HepG2 (cell line): Measurements from ENCODE around the gene MFAP4. TPM values are rescaled to one million over a fixed set of nuclear protein-coding genes. Genes with fewer than 3 reads are reported as not detected.

ENCODE experiments used
- CCDC6 ChIP-seq: sonication (generic); formaldehyde crosslinking; IDR thresholded peaks from 2 replicates; pipeline ENCODE4 v1.8.1; 2022; ENCODE audit warnings: mild to moderate bottlenecking, missing genetic modification reagents, moderate library complexity
- ESRRA ChIP-seq: sonication (generic); formaldehyde crosslinking; IDR thresholded peaks from 2 replicates; pipeline ENCODE4 v1.5.1; 2020; ENCODE audit warnings: mild to moderate bottlenecking, low read depth, missing genetic modification reagents
- ETV5 ChIP-seq: IDR thresholded peaks from 2 replicates; pipeline ENCODE4 v1.6.1; 2018; ENCODE audit warnings: missing biosample characterization, missing genetic modification reagents, inconsistent platforms, borderline replicate concordance
- FOXK1 ChIP-seq: sonication (generic); formaldehyde crosslinking; IDR thresholded peaks from 2 replicates; pipeline ENCODE4 v1.4.0; 2020; ENCODE audit warnings: low read depth, missing genetic modification reagents, borderline replicate concordance
- GABPB1 ChIP-seq: IDR thresholded peaks from 2 replicates; pipeline ENCODE4 v1.6.1; 2016; ENCODE audit warnings: mild to moderate bottlenecking, missing genetic modification reagents, moderate library complexity, missing compliant biosample characterization
- GTF3A ChIP-seq: sonication (generic); formaldehyde crosslinking; conservative IDR thresholded peaks from 2 replicates; pipeline ENCODE4 v1.4.0; 2020; ENCODE audit warnings: mild to moderate bottlenecking, missing genetic modification reagents
- HNRNPLL ChIP-seq: fragments of 200-400 bp; formaldehyde crosslinking; IDR thresholded peaks from 2 replicates; pipeline ENCODE4 v1.6.1; 2017; ENCODE audit warnings: mild to moderate bottlenecking, low read depth, low read length; ENCODE audit not compliant: poor library complexity, severe bottlenecking
- HOXA7 ChIP-seq: sonication (generic); formaldehyde crosslinking; IDR thresholded peaks from 2 replicates; pipeline ENCODE4 v1.8.1; 2022; ENCODE audit warnings: mild to moderate bottlenecking, missing genetic modification reagents, moderate library complexity
- MIER3 ChIP-seq: IDR thresholded peaks from 2 replicates; pipeline ENCODE4 v1.6.1; 2016; ENCODE audit warnings: missing compliant biosample characterization, borderline replicate concordance
- RBFOX2 ChIP-seq: fragments of 200-400 bp; formaldehyde crosslinking; IDR thresholded peaks from 2 replicates; pipeline ENCODE4 v1.6.1; 2017; ENCODE audit warnings: low read depth, mild to moderate bottlenecking, low read length
- RFX5 ChIP-seq: IDR thresholded peaks from 2 replicates; pipeline ENCODE4 v1.6.1; 2011; ENCODE audit warnings: low read depth, low read length, improper control_type of control experiment
- SIX4 ChIP-seq: sonication (generic); formaldehyde crosslinking; IDR thresholded peaks from 2 replicates; pipeline ENCODE4 v1.4.0; 2020; ENCODE audit warnings: missing genetic modification reagents
- SMAD3 ChIP-seq: sonication (generic); formaldehyde crosslinking; IDR thresholded peaks from 2 replicates; pipeline ENCODE4 v1.4.0; 2020; ENCODE audit warnings: missing genetic modification reagents
- SP1 ChIP-seq, 2 experiments: fragments of 450-650 bp in 1 of 2; sonication (generic) in 1 of 2; formaldehyde crosslinking in 1 of 2; IDR thresholded peaks; 2 replicates each; pipeline versions ENCODE4 v1.4.0 to v1.6.1; 2016 to 2020; ENCODE audit warnings: missing genetic modification reagents in 1 of 2
- TCF7L2 ChIP-seq: IDR thresholded peaks from 2 replicates; pipeline ENCODE4 v1.6.1; 2011; ENCODE audit warnings: mild to moderate bottlenecking, low read depth, low read length, moderate library complexity
- TGIF2 ChIP-seq: IDR thresholded peaks from 2 replicates; pipeline ENCODE4 v1.6.1; 2016; ENCODE audit warnings: control low read depth, missing compliant biosample characterization
- ZFP62 ChIP-seq: sonication (generic); formaldehyde crosslinking; IDR thresholded peaks from 2 replicates; pipeline ENCODE4 v1.4.0; 2020; ENCODE audit warnings: missing genetic modification reagents
- ZNF10 ChIP-seq: sonication (generic); formaldehyde crosslinking; IDR thresholded peaks from 2 replicates; pipeline ENCODE4 v1.4.0; 2020; ENCODE audit warnings: mild to moderate bottlenecking, low read depth, missing genetic modification reagents, borderline replicate concordance
- ZNF224 ChIP-seq: sonication (generic); formaldehyde crosslinking; IDR thresholded peaks from 2 replicates; pipeline ENCODE4 v1.5.0; 2020; ENCODE audit warnings: mild to moderate bottlenecking, missing genetic modification reagents
- ZNF670 ChIP-seq: sonication (generic); formaldehyde crosslinking; IDR thresholded peaks from 2 replicates; pipeline ENCODE4 v1.8.0; 2022; ENCODE audit warnings: mild to moderate bottlenecking, missing genetic modification reagents, borderline replicate concordance
- ZNF773 ChIP-seq: sonication (generic); formaldehyde crosslinking; IDR thresholded peaks from 2 replicates; pipeline ENCODE4 v1.4.0; 2020; ENCODE audit warnings: missing genetic modification reagents, borderline replicate concordance
- polyA plus RNA-seq, 8 experiments: library from polyadenylated mRNA; depleted of rRNA in 3 of 8; stranded (reverse) in 7 of 8; unstranded in 1 of 8; fragments of >200 nt; fragmentation: Illumina TruSeq in 4 of 8; extraction: Trizol in 4 of 8; gene quantifications; 2 replicates each; pipeline versions ENCODE4 v1.2.1 to v1.2.3, GENCODE V29; 2011 to 2016; ENCODE audit warnings: low read depth in 4 of 8, missing spikeins in 1 of 8, mixed read lengths in 1 of 8; ENCODE audit not compliant: insufficient read depth in 1 of 8
- total RNA-seq, 5 experiments: library from RNA; depleted of rRNA; stranded (reverse); fragments of >200 nt; fragmentation: Illumina TruSeq; extraction: Trizol; gene quantifications; 2 replicates each; pipeline ENCODE4 v1.2.3, GENCODE V29; 2016; ENCODE audit warnings: low read depth in 1 of 5
- TF ChIP-seq, protein P1 (sequence below): sonication (generic); formaldehyde crosslinking; IDR thresholded peaks from 2 replicates; pipeline ENCODE4 v1.4.0; 2020; ENCODE audit warnings: missing genetic modification reagents, borderline replicate concordance
- TF ChIP-seq, protein P2 (sequence below): sonication (generic); formaldehyde crosslinking; IDR thresholded peaks from 2 replicates; pipeline ENCODE4 v1.5.1; 2020; ENCODE audit warnings: missing genetic modification reagents, mild to moderate bottlenecking, borderline replicate concordance
- TF ChIP-seq, protein P3 (sequence below): sonication (generic); formaldehyde crosslinking; IDR thresholded peaks from 2 replicates; pipeline ENCODE4 v1.8.1; 2023; ENCODE audit warnings: missing genetic modification reagents, mild to moderate bottlenecking, borderline replicate concordance
- TF ChIP-seq, protein P4 (sequence below): sonication (generic); formaldehyde crosslinking; IDR thresholded peaks from 2 replicates; pipeline ENCODE4 v1.5.1; 2020; ENCODE audit warnings: mild to moderate bottlenecking, missing genetic modification reagents, borderline replicate concordance

Gene MFAP4
- total and polyA plus RNA-seq, 2 of the 13 experiments (the other 11 are each of a cell fraction or from before 2014, with no cell fraction given), result 0.08 TPM; not detected in 1

DNA sequence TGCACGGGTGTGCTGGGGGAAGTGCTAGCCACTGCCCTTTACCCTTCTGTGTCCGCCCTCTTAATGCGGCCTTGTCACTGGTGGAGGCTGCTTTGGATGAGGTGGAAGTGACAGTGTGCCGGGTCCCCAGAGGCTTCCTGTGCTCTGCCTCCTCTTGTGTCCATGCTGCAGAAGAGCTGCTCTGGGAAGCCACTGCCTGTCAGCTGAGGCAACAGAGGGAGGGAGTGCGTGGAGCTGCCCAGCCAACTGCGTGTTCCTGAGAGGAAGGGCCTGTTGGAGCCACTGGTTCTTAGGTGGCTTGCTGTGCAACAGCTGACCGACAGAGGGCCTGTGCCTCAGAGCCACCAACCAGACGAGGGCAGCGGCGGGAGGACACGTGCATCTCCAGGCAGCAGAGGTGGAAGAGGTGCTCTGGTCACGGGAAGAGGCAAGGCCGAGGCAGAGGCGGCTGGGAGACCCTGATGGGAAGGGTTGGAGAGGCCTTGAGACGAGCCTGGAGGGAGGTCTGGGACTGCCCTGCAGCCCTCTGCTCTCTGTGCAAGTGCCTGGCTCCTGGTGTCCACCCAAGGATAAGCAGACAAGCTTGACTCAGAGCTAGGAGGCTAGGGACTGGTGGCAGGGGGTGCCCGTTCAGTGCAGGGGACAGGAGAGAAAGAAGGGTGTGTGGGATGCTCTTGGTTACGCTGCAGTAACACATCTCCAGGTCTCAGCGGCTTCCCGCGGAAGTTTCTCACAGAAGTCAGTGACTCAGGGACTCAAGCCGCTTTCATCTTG lies 49.9 kb downstream of the MFAP4 start (continued):
- TF ChIP-seq ZFP62 (CRISPR knock-in tag), result no peak
- TF ChIP-seq SIX4 (CRISPR knock-in tag), result no peak
- TF ChIP-seq ZNF670, result no peak
- peak; percentile 60; the same call in 1 of the 2 replicates for TF ChIP-seq GABPB1 (CRISPR knock-in tag)
- peak; percentile 45 for TF ChIP-seq RBFOX2
- TF ChIP-seq, protein P1, sequence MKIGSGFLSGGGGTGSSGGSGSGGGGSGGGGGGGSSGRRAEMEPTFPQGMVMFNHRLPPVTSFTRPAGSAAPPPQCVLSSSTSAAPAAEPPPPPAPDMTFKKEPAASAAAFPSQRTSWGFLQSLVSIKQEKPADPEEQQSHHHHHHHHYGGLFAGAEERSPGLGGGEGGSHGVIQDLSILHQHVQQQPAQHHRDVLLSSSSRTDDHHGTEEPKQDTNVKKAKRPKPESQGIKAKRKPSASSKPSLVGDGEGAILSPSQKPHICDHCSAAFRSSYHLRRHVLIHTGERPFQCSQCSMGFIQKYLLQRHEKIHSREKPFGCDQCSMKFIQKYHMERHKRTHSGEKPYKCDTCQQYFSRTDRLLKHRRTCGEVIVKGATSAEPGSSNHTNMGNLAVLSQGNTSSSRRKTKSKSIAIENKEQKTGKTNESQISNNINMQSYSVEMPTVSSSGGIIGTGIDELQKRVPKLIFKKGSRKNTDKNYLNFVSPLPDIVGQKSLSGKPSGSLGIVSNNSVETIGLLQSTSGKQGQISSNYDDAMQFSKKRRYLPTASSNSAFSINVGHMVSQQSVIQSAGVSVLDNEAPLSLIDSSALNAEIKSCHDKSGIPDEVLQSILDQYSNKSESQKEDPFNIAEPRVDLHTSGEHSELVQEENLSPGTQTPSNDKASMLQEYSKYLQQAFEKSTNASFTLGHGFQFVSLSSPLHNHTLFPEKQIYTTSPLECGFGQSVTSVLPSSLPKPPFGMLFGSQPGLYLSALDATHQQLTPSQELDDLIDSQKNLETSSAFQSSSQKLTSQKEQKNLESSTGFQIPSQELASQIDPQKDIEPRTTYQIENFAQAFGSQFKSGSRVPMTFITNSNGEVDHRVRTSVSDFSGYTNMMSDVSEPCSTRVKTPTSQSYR (CRISPR knock-in tag), result 0 out of 2 replicates have a peak, but pooled peaks have one; percentile 14
- TF ChIP-seq ZNF224 (CRISPR knock-in tag), result 0 out of 2 replicates have a peak, but pooled peaks have one; percentile 86
- no peak; the same call in 1 of the 2 replicates for TF ChIP-seq MIER3 (CRISPR knock-in tag)
- no peak for TF ChIP-seq HOXA7
- 0 out of 2 replicates have a peak, but pooled peaks have one; percentile 37 for TF ChIP-seq ESRRA (CRISPR knock-in tag)
- TF ChIP-seq FOXK1, result no peak
- peak; percentile 84 for TF ChIP-seq TGIF2
- TF ChIP-seq TCF7L2, result no peak
- TF ChIP-seq ETV5 (CRISPR knock-in tag), result no peak; the same call in 1 of the 2 replicates
- TF ChIP-seq RFX5, result peak; percentile 82
- peak; percentile 56 for TF ChIP-seq HNRNPLL
- TF ChIP-seq ZNF773 (CRISPR knock-in tag), result 0 out of 2 replicates have a peak, but pooled peaks have one; percentile 66
- TF ChIP-seq, protein P2, sequence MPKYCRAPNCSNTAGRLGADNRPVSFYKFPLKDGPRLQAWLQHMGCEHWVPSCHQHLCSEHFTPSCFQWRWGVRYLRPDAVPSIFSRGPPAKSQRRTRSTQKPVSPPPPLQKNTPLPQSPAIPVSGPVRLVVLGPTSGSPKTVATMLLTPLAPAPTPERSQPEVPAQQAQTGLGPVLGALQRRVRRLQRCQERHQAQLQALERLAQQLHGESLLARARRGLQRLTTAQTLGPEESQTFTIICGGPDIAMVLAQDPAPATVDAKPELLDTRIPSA (CRISPR knock-in tag), result no peak; the same call in 1 of the 2 replicates
- TF ChIP-seq, protein P3, sequence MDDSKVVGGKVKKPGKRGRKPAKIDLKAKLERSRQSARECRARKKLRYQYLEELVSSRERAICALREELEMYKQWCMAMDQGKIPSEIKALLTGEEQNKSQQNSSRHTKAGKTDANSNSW, result peak; percentile 88
- TF ChIP-seq GTF3A (CRISPR knock-in tag), result no peak
- TF ChIP-seq, protein P4, sequence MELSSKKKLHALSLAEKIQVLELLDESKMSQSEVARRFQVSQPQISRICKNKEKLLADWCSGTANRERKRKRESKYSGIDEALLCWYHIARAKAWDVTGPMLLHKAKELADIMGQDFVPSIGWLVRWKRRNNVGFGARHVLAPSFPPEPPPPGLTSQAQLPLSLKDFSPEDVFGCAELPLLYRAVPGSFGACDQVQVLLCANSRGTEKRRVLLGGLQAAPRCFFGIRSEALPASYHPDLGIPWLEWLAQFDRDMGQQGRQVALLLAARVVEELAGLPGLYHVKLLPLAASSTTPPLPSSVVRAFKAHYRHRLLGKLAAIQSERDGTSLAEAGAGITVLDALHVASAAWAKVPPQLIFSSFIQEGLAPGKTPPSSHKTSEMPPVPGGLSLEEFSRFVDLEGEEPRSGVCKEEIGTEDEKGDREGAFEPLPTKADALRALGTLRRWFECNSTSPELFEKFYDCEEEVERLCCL, result peak; percentile 84
- no peak for TF ChIP-seq SMAD3 (CRISPR knock-in tag)
- peak; percentile 73 for TF ChIP-seq CCDC6
- no peak for TF ChIP-seq SP1 (IDR thresholded peaks at IDR 0.05)
- peak; percentile 63; the same call in 1 of the 2 replicates for TF ChIP-seq SP1 (CRISPR knock-in tag; IDR thresholded peaks at IDR 0.05)
- no peak for TF ChIP-seq ZNF10 (CRISPR knock-in tag)
